Measurements from ENCODE around the gene SPPL2B. TPM values are rescaled to one million over a fixed set of nuclear protein-coding genes. Genes with fewer than 3 reads are reported as not detected.
A peak's percentile ranks its signal among the peaks of the same experiment; 100 is the strongest.

The SPPL2B gene
- total RNA-seq, 1 donor from 2014 or later, result 153 TPM

- no peak for TF ChIP-seq CTCF (IDR thresholded peaks at IDR 0.05; ENCODE audit: unreplicated experiment)
- Mint-ChIP-seq H3K27ac (no peak overlapping the region), H3K36me3 (ENCODE audit: insufficient read depth) (no peaks in the 10 kb centered on the region)
Observed at GRCh38 chr19:2357279-2358206, 29.1 kb downstream of the SPPL2B start.

GRCh38 chr19:2358548-2359173, 30.2 kb downstream of the SPPL2B start:
- Mint-ChIP-seq H3K27me3 (peaks cover 17% of the 10 kb centered on the region), H3K4me3 (ENCODE audit: low read depth) (no peak overlapping the region), H3K27ac (no peak overlapping the region), H3K4me1 (ENCODE audit: low read depth) (no peaks in the 10 kb centered on the region), H3K36me3 (ENCODE audit: insufficient read depth) (no peaks in the 10 kb centered on the region), H3K9me3 (ENCODE audit: low read depth) (no peaks in the 10 kb centered on the region)
- DNase-seq (ENCODE audit: low spot score, unreplicated experiment), result no peak
- no peak for TF ChIP-seq CTCF (IDR thresholded peaks at IDR 0.05; ENCODE audit: unreplicated experiment)

More at GRCh38 chr19:2357279-2358206, 29.1 kb downstream of the SPPL2B start:
- Mint-ChIP-seq H3K27me3 (peaks cover 17% of the 10 kb centered on the region), H3K9me3 (ENCODE audit: low read depth) (no peaks in the 10 kb centered on the region), H3K4me3 (ENCODE audit: low read depth) (no peak overlapping the region), H3K4me1 (ENCODE audit: low read depth) (no peaks in the 10 kb centered on the region)
- DNase-seq (ENCODE audit: low spot score, unreplicated experiment), result no peak

- Mint-ChIP-seq H3K27me3 (peaks cover 20% of the 10 kb centered on the region), H3K4me1 (ENCODE audit: low read depth) (no peaks in the 10 kb centered on the region), H3K27ac (peak within 1 kb of the TSS; percentile 53), H3K36me3 (ENCODE audit: insufficient read depth) (no peaks in the 10 kb centered on the region), H3K4me3 (ENCODE audit: low read depth) (no peak within 1 kb of the TSS), H3K9me3 (ENCODE audit: low read depth) (no peaks in the 10 kb centered on the region)
- no peak for TF ChIP-seq CTCF (IDR thresholded peaks at IDR 0.05; ENCODE audit: unreplicated experiment)
- DNase-seq (ENCODE audit: low spot score, unreplicated experiment), result no peak
Observed at GRCh38 chr19:2359992-2360685, 31.7 kb downstream of the SPPL2B start, which contains the start of gene TMPRSS9. Gene TMPRSS9 (plus strand): TSS chr19:2360265. CDS start chr19:2389786, 29,521 bp downstream.

- TF ChIP-seq CTCF (IDR thresholded peaks at IDR 0.05; ENCODE audit: unreplicated experiment), result no peak
Observed at GRCh38 chr19:2360833-2361232, 32.3 kb downstream of the SPPL2B start.

More at GRCh38 chr19:2360833-2361232, 32.3 kb downstream of the SPPL2B start:
- no peak overlapping the region for H3K4me3 Mint-ChIP-seq (ENCODE audit: low read depth)
- no peak for DNase-seq (ENCODE audit: low spot score, unreplicated experiment)
- H3K9me3 Mint-ChIP-seq (ENCODE audit: low read depth), result no peaks in the 10 kb centered on the region
- no peaks in the 10 kb centered on the region for H3K4me1 Mint-ChIP-seq (ENCODE audit: low read depth)
- peaks cover 22% of the 10 kb centered on the region for H3K27me3 Mint-ChIP-seq
- no peaks in the 10 kb centered on the region for H3K36me3 Mint-ChIP-seq (ENCODE audit: insufficient read depth)
- peak overlapping the region; percentile 53 for H3K27ac Mint-ChIP-seq

Measured in progenitor cell of endocrine pancreas (in vitro differentiated cells).